Tibial nerve (tissue), 4 donors: ENCODE measurements around the gene ONECUT1. TPM values are rescaled to one million over a fixed set of nuclear protein-coding genes. Genes with fewer than 3 reads are reported as not detected.

ENCODE experiments used
- DNase-seq, 2 donors: peaks; one replicate each; pipeline ENCODE4 v3.0.0-alpha.2; 2019; ENCODE audit warnings: low spot score in 2 of 2
- H3K27ac ChIP-seq, 4 donors: fragments of 200-600 bp; sonication (generic) in 3 of 4; one replicate each; pipeline ENCODE4 v1.5.1; 2017 to 2019; ENCODE audit warnings: mild to moderate bottlenecking in 1 of 4
- H3K27me3 ChIP-seq, 2 donors: fragments of 200-600 bp; sonication (generic) in 1 of 2; one replicate each; pipeline versions ENCODE4 v1.5.1 to v1.6.0; 2017 to 2019
- H3K36me3 ChIP-seq, 3 donors: fragments of 200-600 bp; sonication (generic); one replicate each; pipeline ENCODE4 v1.5.1; 2018 to 2019
- H3K4me1 ChIP-seq, 4 donors: fragments of 200-600 bp; sonication (generic) in 3 of 4; one replicate each; pipeline ENCODE4 v1.5.1; 2017 to 2019
- H3K4me3 ChIP-seq, 4 donors: fragments of 200-600 bp; sonication (generic) in 3 of 4; one replicate each; pipeline ENCODE4 v1.5.1; 2017 to 2019; ENCODE audit warnings: mild to moderate bottlenecking in 1 of 4, moderate library complexity in 1 of 4
- H3K9me3 ChIP-seq, 4 donors: fragments of 200-600 bp; sonication (generic) in 3 of 4; one replicate each; pipeline ENCODE4 v1.5.1; 2017 to 2019
- CTCF ChIP-seq, 5 experiments: fragments of 200-600 bp in 3 of 5; fragments of 450-650 bp in 2 of 5; sonication (generic) in 3 of 5; IDR thresholded peaks; one replicate each; pipeline ENCODE4 v1.5.1; 2016 to 2019; ENCODE audit warnings: antibody characterized with exemption in 5 of 5, mild to moderate bottlenecking in 3 of 5, moderate library complexity in 2 of 5
- EP300 ChIP-seq, 2 donors: sonication (generic); formaldehyde crosslinking; IDR thresholded peaks; one replicate each; pipeline ENCODE4 v1.6.1; 2017; ENCODE audit warnings: antibody characterized with exemption in 2 of 2, mild to moderate bottlenecking in 1 of 2
- POLR2A ChIP-seq, 2 donors: fragments of 450-650 bp; IDR thresholded peaks; one replicate each; pipeline ENCODE4 v1.6.1; 2017; ENCODE audit warnings: antibody characterized with exemption in 2 of 2, mild to moderate bottlenecking in 2 of 2, moderate library complexity in 2 of 2
- WGBS, 2 donors: methylation state at CpG; one replicate each; pipeline ENCODE4 v1.1.5; 2018; 5-methylcytosine and 5-hydroxymethylcytosine counted together
- total RNA-seq, 4 donors: library from RNA; depleted of rRNA; stranded (reverse); fragments of >200 nt; gene quantifications; one replicate each; pipeline ENCODE4 v1.1.0, GENCODE V29; 2016

Gene ONECUT1
- total RNA-seq, 4 donors from 2014 or later, result 0.22 to 2.4 TPM; not detected in 2

- no peak overlapping the region for H3K27ac ChIP-seq
- no peak for DNase-seq
- H3K9me3 ChIP-seq, result no peaks in the 10 kb centered on the region
- no peak overlapping the region for H3K4me3 ChIP-seq
- H3K27me3 ChIP-seq, result no peaks in the 10 kb centered on the region
- TF ChIP-seq POLR2A (IDR thresholded peaks at IDR 0.05) (no peak), CTCF (IDR thresholded peaks at IDR 0.05) (no peak), EP300 (IDR thresholded peaks at IDR 0.05) (no peak)
- no peaks in the 10 kb centered on the region for H3K4me1 ChIP-seq
- WGBS, 2 donors, result 95 to 100% methylated on average over 1 of the region's 1 CpG
- H3K36me3 ChIP-seq, result no peaks in the 10 kb centered on the region
Observed at GRCh38 chr15:52710050-52710707, 80.0 kb downstream of the ONECUT1 start.

DNA sequence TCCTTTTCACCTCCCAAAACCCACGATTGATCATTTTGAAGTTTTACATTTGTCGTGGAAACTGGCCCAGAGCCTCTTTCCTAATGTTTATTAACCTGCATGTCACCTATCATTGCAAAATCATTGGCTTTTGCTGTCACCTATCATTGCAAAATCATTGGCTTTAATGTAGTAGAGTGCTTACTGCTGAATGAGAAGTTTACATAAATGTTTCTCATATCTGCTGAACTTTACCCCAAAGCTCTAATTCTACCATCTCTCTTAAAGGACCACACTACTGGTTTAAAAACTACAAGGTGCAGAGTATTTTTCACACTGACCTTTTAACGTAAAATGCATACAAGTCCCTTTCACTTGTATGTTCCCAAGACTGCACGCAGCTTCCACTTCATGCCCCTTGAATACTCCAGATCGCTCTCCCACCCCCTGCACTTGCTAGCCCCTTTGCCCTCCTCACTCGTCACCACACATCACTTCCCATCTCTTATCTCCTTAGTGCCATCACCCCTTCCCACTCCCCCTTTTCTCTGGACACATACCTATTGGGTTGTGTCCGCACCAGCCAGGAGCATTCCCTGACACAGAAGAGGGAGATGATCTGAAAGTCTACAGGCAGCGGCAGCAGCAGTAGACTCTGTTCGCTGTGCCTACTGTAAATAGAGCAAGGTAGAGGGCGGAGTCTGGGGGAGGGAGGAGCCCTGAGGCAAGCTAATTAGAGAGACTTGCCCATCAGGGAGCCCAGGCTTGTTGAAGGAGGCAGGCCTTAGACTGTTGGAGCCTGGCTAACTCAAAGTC, 80.8 kb downstream of the ONECUT1 start:
- no peak for TF ChIP-seq EP300 (IDR thresholded peaks at IDR 0.05)
- TF ChIP-seq POLR2A (IDR thresholded peaks at IDR 0.05), result no peak
- no peak for TF ChIP-seq CTCF (IDR thresholded peaks at IDR 0.05)
- WGBS, 2 donors, result 57 to 63% methylated on average over 10 of the region's 10 CpGs

More for the DNA sequence above, 80.8 kb downstream of the ONECUT1 start:
- no peaks in the 10 kb centered on the region for H3K27me3 ChIP-seq
- DNase-seq, result no peak
- H3K4me1 ChIP-seq, result no peaks in the 10 kb centered on the region
- H3K4me3 ChIP-seq, result no peak overlapping the region
- no peaks in the 10 kb centered on the region for H3K36me3 ChIP-seq
- H3K9me3 ChIP-seq, result no peaks in the 10 kb centered on the region
- no peak overlapping the region for H3K27ac ChIP-seq

Other genes with a start within 250 kb of the ONECUT1 start
- gene ARPP19, start 221.3 kb downstream of the ONECUT1 start, total RNA-seq, result 100 to 1,000 TPM in 3 of 4 donors, 10 to 100 TPM in 1; 84.9 to 123 (median 110) TPM
- 10 to 100 TPM; 64.5 to 98.8 (median 88.5) TPM for gene ATOSA, start 110.9 kb downstream of the ONECUT1 start, total RNA-seq